Endothelial cell (in vitro differentiated cells): ENCODE measurements around the gene CTDSPL. TPM values are rescaled to one million over a fixed set of nuclear protein-coding genes. Genes with fewer than 3 reads are reported as not detected.

ENCODE experiments used
- DNase-seq: peaks from one replicate; pipeline ENCODE4 v3.0.0; 2021; ENCODE audit warnings: low spot score
- H3K27ac Mint-ChIP-seq: one replicate; pipeline ENCODE4 v1.8.0; 2021; ENCODE audit warnings: mixed read lengths, inconsistent platforms; ENCODE audit not compliant: unreplicated experiment
- H3K27me3 Mint-ChIP-seq: one replicate; pipeline ENCODE4 v1.8.0; 2021; ENCODE audit warnings: mild to moderate bottlenecking, moderate library complexity, mixed read lengths, inconsistent platforms; ENCODE audit not compliant: unreplicated experiment
- H3K36me3 Mint-ChIP-seq: one replicate; pipeline ENCODE4 v1.8.0; 2021; ENCODE audit warnings: mild to moderate bottlenecking, low read depth, mixed read lengths, inconsistent platforms; ENCODE audit not compliant: unreplicated experiment
- H3K4me1 Mint-ChIP-seq: one replicate; pipeline ENCODE4 v1.8.0; 2021; ENCODE audit warnings: mild to moderate bottlenecking, mixed read lengths, inconsistent platforms; ENCODE audit not compliant: unreplicated experiment
- H3K4me3 Mint-ChIP-seq: one replicate; pipeline ENCODE4 v1.8.0; 2021; ENCODE audit warnings: mild to moderate bottlenecking, mixed read lengths, inconsistent platforms; ENCODE audit not compliant: unreplicated experiment
- H3K9me3 Mint-ChIP-seq: one replicate; pipeline ENCODE4 v1.8.0; 2021; ENCODE audit warnings: mixed read lengths, inconsistent platforms; ENCODE audit not compliant: unreplicated experiment
- CTCF ChIP-seq: fragments of 200-600 bp; sonication (generic); IDR thresholded peaks from one replicate; pipeline ENCODE4 v1.5.0; 2021; ENCODE audit warnings: antibody characterized with exemption; ENCODE audit not compliant: unreplicated experiment
- total RNA-seq: library from RNA; stranded (reverse); fragmentation: NEBNext Ultra II Directional; extraction: Animal tissue kit (Norgen Biotek cat#: 25700); gene quantifications from one replicate; pipeline ENCODE4 v1.2.1, GENCODE V29; 2021; ENCODE audit not compliant: unreplicated experiment

CTDSPL gene
- total RNA-seq, 1 donor from 2014 or later = 71.4 TPM

- Mint-ChIP-seq H3K4me1 (peaks cover 19% of the 10 kb centered on the region), H3K27ac (no peak overlapping the region), H3K9me3 (no peaks in the 10 kb centered on the region), H3K27me3 (peaks cover 12% of the 10 kb centered on the region), H3K36me3 (peaks cover 58% of the 10 kb centered on the region), H3K4me3 (peak overlapping the region; percentile 63)
- DNase-seq = no peak
- no peak for TF ChIP-seq CTCF
Measured at GRCh38 chr3:37816271-37816670, 45.4 kb upstream of the CTDSPL start.

GRCh38 chr3:37819591-37819990 lies 42.1 kb upstream of the CTDSPL start:
- H3K27me3 Mint-ChIP-seq = peaks cover 14% of the 10 kb centered on the region
- peaks cover 50% of the 10 kb centered on the region for H3K36me3 Mint-ChIP-seq
- peak overlapping the region; percentile 24 for H3K27ac Mint-ChIP-seq
- H3K4me1 Mint-ChIP-seq = peaks cover 21% of the 10 kb centered on the region
- no peak for TF ChIP-seq CTCF
- no peak for DNase-seq
- peak overlapping the region; percentile 48 for H3K4me3 Mint-ChIP-seq
- no peaks in the 10 kb centered on the region for H3K9me3 Mint-ChIP-seq

- Mint-ChIP-seq H3K27me3 (peaks cover 14% of the 10 kb centered on the region), H3K4me3 (peak overlapping the region; percentile 48), H3K27ac (no peak overlapping the region), H3K9me3 (no peaks in the 10 kb centered on the region), H3K36me3 (peaks cover 50% of the 10 kb centered on the region), H3K4me1 (peaks cover 21% of the 10 kb centered on the region)
- TF ChIP-seq CTCF = no peak
- DNase-seq = no peak
Measured at GRCh38 chr3:37820286-37820685, 41.4 kb upstream of the CTDSPL start.

- Mint-ChIP-seq H3K9me3 (no peaks in the 10 kb centered on the region), H3K4me3 (no peak overlapping the region), H3K27me3 (peaks cover 8% of the 10 kb centered on the region), H3K4me1 (peaks cover 13% of the 10 kb centered on the region), H3K36me3 (peaks cover 26% of the 10 kb centered on the region), H3K27ac (no peak overlapping the region)
- no peak for TF ChIP-seq CTCF
- no peak for DNase-seq
Measured at GRCh38 chr3:37823189-37823588, 38.5 kb upstream of the CTDSPL start.

- Mint-ChIP-seq H3K4me3 (no peak overlapping the region), H3K4me1 (peaks cover 7% of the 10 kb centered on the region), H3K9me3 (no peaks in the 10 kb centered on the region), H3K27me3 (peaks cover 8% of the 10 kb centered on the region), H3K36me3 (peaks cover 21% of the 10 kb centered on the region), H3K27ac (no peak overlapping the region)
- no peak for TF ChIP-seq CTCF
- DNase-seq = no peak
Measured at GRCh38 chr3:37824090-37824953, 37.4 kb upstream of the CTDSPL start.
